HepG2 (cell line): ENCODE data around the gene CYTH1. TPM values are rescaled to one million over a fixed set of nuclear protein-coding genes. Genes with fewer than 3 reads are reported as not detected.

Experiments
- CC2D1A ChIP-seq: sonication (generic); formaldehyde crosslinking; IDR thresholded peaks from 2 replicates; pipeline ENCODE4 v1.8.1; 2023; ENCODE audit warnings: mild to moderate bottlenecking, missing genetic modification reagents
- CEBPG ChIP-seq: IDR thresholded peaks from 2 replicates; pipeline ENCODE4 v1.6.1; 2016
- CENPT ChIP-seq: sonication (generic); formaldehyde crosslinking; IDR thresholded peaks from 2 replicates; pipeline ENCODE4 v1.8.0; 2022; ENCODE audit warnings: low read depth, mild to moderate bottlenecking, moderate library complexity, missing genetic modification reagents
- FOXK2 ChIP-seq: fragments of 450-650 bp; IDR thresholded peaks from 2 replicates; pipeline ENCODE4 v1.6.1; 2016
- HOXA5 ChIP-seq: sonication (generic); formaldehyde crosslinking; IDR thresholded peaks from 2 replicates; pipeline ENCODE4 v1.4.0; 2020; ENCODE audit warnings: missing genetic modification reagents
- KDM5B ChIP-seq: sonication (generic); formaldehyde crosslinking; IDR thresholded peaks from 2 replicates; pipeline ENCODE4 v1.4.0; 2020; ENCODE audit warnings: missing genetic modification reagents, mild to moderate bottlenecking, borderline replicate concordance
- NFYB ChIP-seq: sonication (generic); formaldehyde crosslinking; IDR thresholded peaks from 2 replicates; pipeline ENCODE4 v1.4.0; 2020; ENCODE audit warnings: missing genetic modification reagents
- PAWR ChIP-seq: sonication (generic); formaldehyde crosslinking; IDR thresholded peaks from 2 replicates; pipeline ENCODE4 v1.4.0; 2020; ENCODE audit warnings: missing genetic modification reagents, mild to moderate bottlenecking, borderline replicate concordance
- RFX5 ChIP-seq: IDR thresholded peaks from 2 replicates; pipeline ENCODE4 v1.6.1; 2011; ENCODE audit warnings: low read depth, low read length, improper control_type of control experiment
- RXRB ChIP-seq: IDR thresholded peaks from 2 replicates; pipeline ENCODE4 v1.6.1; 2016; ENCODE audit warnings: borderline replicate concordance, missing genetic modification reagents, missing compliant biosample characterization
- SOX5 ChIP-seq: IDR thresholded peaks from 2 replicates; pipeline ENCODE4 v1.6.1; 2016; ENCODE audit warnings: borderline replicate concordance
- SP140L ChIP-seq: sonication (generic); formaldehyde crosslinking; IDR thresholded peaks from 2 replicates; pipeline ENCODE4 v1.4.0; 2020; ENCODE audit warnings: missing genetic modification reagents, borderline replicate concordance
- SRSF4 ChIP-seq: fragments of 200-400 bp; formaldehyde crosslinking; IDR thresholded peaks from one replicate; pipeline ENCODE4 v1.6.1; 2018; ENCODE audit warnings: mild to moderate bottlenecking, low read depth, low read length, moderate library complexity; ENCODE audit not compliant: poor library complexity, severe bottlenecking
- TARDBP ChIP-seq: sonication (generic); formaldehyde crosslinking; IDR thresholded peaks from 2 replicates; pipeline ENCODE4 v1.8.0; 2022; ENCODE audit warnings: mild to moderate bottlenecking, missing genetic modification reagents
- TCF12 ChIP-seq, 2 experiments: fragments of 450-650 bp in 1 of 2; sonication (generic) in 1 of 2; formaldehyde crosslinking in 1 of 2; IDR thresholded peaks; 2 replicates each; pipeline versions ENCODE4 v1.6.1 to v1.8.0; 2017 to 2022; ENCODE audit warnings: antibody characterized with exemption in 1 of 2, mild to moderate bottlenecking in 1 of 2, missing genetic modification reagents in 1 of 2, moderate library complexity in 1 of 2
- TRAFD1 ChIP-seq: sonication (generic); formaldehyde crosslinking; IDR thresholded peaks from 2 replicates; pipeline ENCODE4 v1.5.1; 2020; ENCODE audit warnings: missing genetic modification reagents, mild to moderate bottlenecking, borderline replicate concordance
- ZNF724P ChIP-seq: sonication (generic); formaldehyde crosslinking; IDR thresholded peaks from 2 replicates; pipeline ENCODE4 v1.8.0; 2022; ENCODE audit warnings: missing genetic modification reagents, borderline replicate concordance
- ZSCAN25 ChIP-seq: sonication (generic); formaldehyde crosslinking; IDR thresholded peaks from 2 replicates; pipeline ENCODE4 v1.8.0; 2022; ENCODE audit warnings: mild to moderate bottlenecking, missing genetic modification reagents
- polyA plus RNA-seq, 8 experiments: library from polyadenylated mRNA; depleted of rRNA in 3 of 8; stranded (reverse) in 7 of 8; unstranded in 1 of 8; fragments of >200 nt; fragmentation: Illumina TruSeq in 4 of 8; extraction: Trizol in 4 of 8; gene quantifications; 2 replicates each; pipeline versions ENCODE4 v1.2.1 to v1.2.3, GENCODE V29; 2011 to 2016; ENCODE audit warnings: low read depth in 4 of 8, missing spikeins in 1 of 8, mixed read lengths in 1 of 8; ENCODE audit not compliant: insufficient read depth in 1 of 8
- total RNA-seq, 5 experiments: library from RNA; depleted of rRNA; stranded (reverse); fragments of >200 nt; fragmentation: Illumina TruSeq; extraction: Trizol; gene quantifications; 2 replicates each; pipeline ENCODE4 v1.2.3, GENCODE V29; 2016; ENCODE audit warnings: low read depth in 1 of 5
- TF ChIP-seq, protein P1 (sequence below): sonication (generic); IDR thresholded peaks from 2 replicates; pipeline ENCODE4 v1.6.1; 2016; ENCODE audit warnings: low read depth, borderline replicate concordance
- TF ChIP-seq, protein P2 (sequence below): sonication (generic); formaldehyde crosslinking; IDR thresholded peaks from 2 replicates; pipeline ENCODE4 v1.4.0; 2020; ENCODE audit warnings: mild to moderate bottlenecking, missing genetic modification reagents
- TF ChIP-seq, protein P3 (sequence below): sonication (generic); formaldehyde crosslinking; IDR thresholded peaks from 2 replicates; pipeline ENCODE4 v1.4.0; 2020; ENCODE audit warnings: missing genetic modification reagents
- TF ChIP-seq, protein P4 (sequence below): sonication (generic); formaldehyde crosslinking; IDR thresholded peaks from 2 replicates; pipeline ENCODE4 v1.8.0; 2022; ENCODE audit warnings: mild to moderate bottlenecking, missing genetic modification reagents, moderate library complexity
- TF ChIP-seq, protein P5 (sequence below): sonication (generic); formaldehyde crosslinking; IDR thresholded peaks from 2 replicates; pipeline ENCODE4; 2020; ENCODE audit warnings: missing genetic modification reagents, mild to moderate bottlenecking, borderline replicate concordance

CYTH1 gene
- total and polyA plus RNA-seq, 2 of the 13 experiments (the other 11 are each of a cell fraction or from before 2014, with no cell fraction given): 20.1 to 48.9 TPM

GRCh38 chr17:78652024-78652423 is 130.0 kb downstream of the CYTH1 start (continued):
- TF ChIP-seq PAWR (CRISPR knock-in tag) (no peak), FOXK2 (no peak), RXRB (CRISPR knock-in tag) (peak; percentile 77), TRAFD1 (CRISPR knock-in tag) (no peak), HOXA5 (CRISPR knock-in tag) (peak; percentile 95), ZSCAN25 (no peak), SP140L (CRISPR knock-in tag) (no peak), CEBPG (CRISPR knock-in tag) (peak; percentile 73), CENPT (no peak), KDM5B (CRISPR knock-in tag) (no peak), NFYB (no peak), SOX5 (peak; percentile 55; the same call in 1 of the 2 replicates), SRSF4 (no peak), RFX5 (no peak), TARDBP (CRISPR knock-in tag) (no peak), TCF12 (IDR thresholded peaks at IDR 0.05) (no peak), TCF12 (CRISPR knock-in tag; IDR thresholded peaks at IDR 0.05) (no peak), ZNF724P (CRISPR knock-in tag) (no peak), CC2D1A (CRISPR knock-in tag) (no peak)
- TF ChIP-seq, protein P1, sequence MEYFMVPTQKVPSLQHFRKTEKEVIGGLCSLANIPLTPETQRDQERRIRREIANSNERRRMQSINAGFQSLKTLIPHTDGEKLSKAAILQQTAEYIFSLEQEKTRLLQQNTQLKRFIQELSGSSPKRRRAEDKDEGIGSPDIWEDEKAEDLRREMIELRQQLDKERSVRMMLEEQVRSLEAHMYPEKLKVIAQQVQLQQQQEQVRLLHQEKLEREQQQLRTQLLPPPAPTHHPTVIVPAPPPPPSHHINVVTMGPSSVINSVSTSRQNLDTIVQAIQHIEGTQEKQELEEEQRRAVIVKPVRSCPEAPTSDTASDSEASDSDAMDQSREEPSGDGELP: peak; percentile 22; the same call in 1 of the 2 replicates
- TF ChIP-seq, protein P2, sequence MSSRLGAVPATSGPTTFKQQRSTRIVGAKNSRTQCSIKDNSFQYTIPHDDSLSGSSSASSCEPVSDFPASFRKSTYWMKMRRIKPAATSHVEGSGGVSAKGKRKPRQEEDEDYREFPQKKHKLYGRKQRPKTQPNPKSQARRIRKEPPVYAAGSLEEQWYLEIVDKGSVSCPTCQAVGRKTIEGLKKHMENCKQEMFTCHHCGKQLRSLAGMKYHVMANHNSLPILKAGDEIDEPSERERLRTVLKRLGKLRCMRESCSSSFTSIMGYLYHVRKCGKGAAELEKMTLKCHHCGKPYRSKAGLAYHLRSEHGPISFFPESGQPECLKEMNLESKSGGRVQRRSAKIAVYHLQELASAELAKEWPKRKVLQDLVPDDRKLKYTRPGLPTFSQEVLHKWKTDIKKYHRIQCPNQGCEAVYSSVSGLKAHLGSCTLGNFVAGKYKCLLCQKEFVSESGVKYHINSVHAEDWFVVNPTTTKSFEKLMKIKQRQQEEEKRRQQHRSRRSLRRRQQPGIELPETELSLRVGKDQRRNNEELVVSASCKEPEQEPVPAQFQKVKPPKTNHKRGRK (CRISPR knock-in tag): no peak
- TF ChIP-seq, protein P3, sequence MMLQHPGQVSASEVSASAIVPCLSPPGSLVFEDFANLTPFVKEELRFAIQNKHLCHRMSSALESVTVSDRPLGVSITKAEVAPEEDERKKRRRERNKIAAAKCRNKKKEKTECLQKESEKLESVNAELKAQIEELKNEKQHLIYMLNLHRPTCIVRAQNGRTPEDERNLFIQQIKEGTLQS (CRISPR knock-in tag): no peak
- TF ChIP-seq, protein P4, sequence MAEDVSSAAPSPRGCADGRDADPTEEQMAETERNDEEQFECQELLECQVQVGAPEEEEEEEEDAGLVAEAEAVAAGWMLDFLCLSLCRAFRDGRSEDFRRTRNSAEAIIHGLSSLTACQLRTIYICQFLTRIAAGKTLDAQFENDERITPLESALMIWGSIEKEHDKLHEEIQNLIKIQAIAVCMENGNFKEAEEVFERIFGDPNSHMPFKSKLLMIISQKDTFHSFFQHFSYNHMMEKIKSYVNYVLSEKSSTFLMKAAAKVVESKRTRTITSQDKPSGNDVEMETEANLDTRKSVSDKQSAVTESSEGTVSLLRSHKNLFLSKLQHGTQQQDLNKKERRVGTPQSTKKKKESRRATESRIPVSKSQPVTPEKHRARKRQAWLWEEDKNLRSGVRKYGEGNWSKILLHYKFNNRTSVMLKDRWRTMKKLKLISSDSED: no peak
- TF ChIP-seq, protein P5, sequence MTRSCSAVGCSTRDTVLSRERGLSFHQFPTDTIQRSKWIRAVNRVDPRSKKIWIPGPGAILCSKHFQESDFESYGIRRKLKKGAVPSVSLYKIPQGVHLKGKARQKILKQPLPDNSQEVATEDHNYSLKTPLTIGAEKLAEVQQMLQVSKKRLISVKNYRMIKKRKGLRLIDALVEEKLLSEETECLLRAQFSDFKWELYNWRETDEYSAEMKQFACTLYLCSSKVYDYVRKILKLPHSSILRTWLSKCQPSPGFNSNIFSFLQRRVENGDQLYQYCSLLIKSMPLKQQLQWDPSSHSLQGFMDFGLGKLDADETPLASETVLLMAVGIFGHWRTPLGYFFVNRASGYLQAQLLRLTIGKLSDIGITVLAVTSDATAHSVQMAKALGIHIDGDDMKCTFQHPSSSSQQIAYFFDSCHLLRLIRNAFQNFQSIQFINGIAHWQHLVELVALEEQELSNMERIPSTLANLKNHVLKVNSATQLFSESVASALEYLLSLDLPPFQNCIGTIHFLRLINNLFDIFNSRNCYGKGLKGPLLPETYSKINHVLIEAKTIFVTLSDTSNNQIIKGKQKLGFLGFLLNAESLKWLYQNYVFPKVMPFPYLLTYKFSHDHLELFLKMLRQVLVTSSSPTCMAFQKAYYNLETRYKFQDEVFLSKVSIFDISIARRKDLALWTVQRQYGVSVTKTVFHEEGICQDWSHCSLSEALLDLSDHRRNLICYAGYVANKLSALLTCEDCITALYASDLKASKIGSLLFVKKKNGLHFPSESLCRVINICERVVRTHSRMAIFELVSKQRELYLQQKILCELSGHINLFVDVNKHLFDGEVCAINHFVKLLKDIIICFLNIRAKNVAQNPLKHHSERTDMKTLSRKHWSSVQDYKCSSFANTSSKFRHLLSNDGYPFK (CRISPR knock-in tag): no peak
